Stimulated activated CD8-positive, alpha-beta memory T cell treated with anti-CD3 and anti-CD28 coated beads, Interleukin-4, amount 100 ng/mL, for 24 hours (primary cell): ENCODE measurements around the gene DYRK3.

Experiments used
- DNase-seq: peaks from one replicate; pipeline ENCODE4 v3.0.0-alpha.2; 2020; ENCODE audit warnings: low read depth

Gene DYRK3

GRCh38 chr1:206684003-206684402 is 48.7 kb downstream of the DYRK3 start:
- DNase-seq: no peak

GRCh38 chr1:206684478-206685333 is 49.4 kb downstream of the DYRK3 start, which contains the start of gene MAPKAPK2:
Gene MAPKAPK2, plus strand, starts transcription at chr1:206684905. Its CDS starts 325 bp downstream, at chr1:206685230.
- DNase-seq: peak; percentile 63

- peak; percentile 27 for DNase-seq
These were observed 50.0 kb downstream of the DYRK3 start for GRCh38 chr1:206685334-206685768.

- peak; percentile 15 for DNase-seq
These were observed 50.6 kb downstream of the DYRK3 start for GRCh38 chr1:206685769-206686477.

- DNase-seq: no peak
These were observed 51.3 kb downstream of the DYRK3 start for GRCh38 chr1:206686478-206687249.

GRCh38 chr1:206687251-206687914 is 52.0 kb downstream of the DYRK3 start:
- DNase-seq: no peak

- DNase-seq: no peak
These were observed 52.6 kb downstream of the DYRK3 start for GRCh38 chr1:206687915-206688442.

GRCh38 chr1:206690516-206690915 is 55.2 kb downstream of the DYRK3 start:
- DNase-seq: no peak

- DNase-seq: no peak
These were observed 56.3 kb downstream of the DYRK3 start for GRCh38 chr1:206691604-206692003.

GRCh38 chr1:206693029-206693428 is 57.7 kb downstream of the DYRK3 start:
- no peak for DNase-seq

- DNase-seq: no peak
These were observed 58.3 kb downstream of the DYRK3 start for GRCh38 chr1:206693592-206693991.

- DNase-seq: no peak
These were observed 59.1 kb downstream of the DYRK3 start for GRCh38 chr1:206694171-206695124.

GRCh38 chr1:206695733-206696132 is 60.4 kb downstream of the DYRK3 start:
- DNase-seq: no peak

- no peak for DNase-seq
These were observed 61.7 kb downstream of the DYRK3 start for GRCh38 chr1:206696812-206697585.

- no peak for DNase-seq
These were observed 62.7 kb downstream of the DYRK3 start for GRCh38 chr1:206698011-206698410.
